Embryonic facial prominence (tissue), 1 donor: ENCODE results near the gene AP1S3.
"Not testable (repeated sequence)": the region's sequence is repeated elsewhere in the genome, so short reads cannot be mapped to it uniquely, and the experiment has no call there.

Source experiments
- DNase-seq: peaks from one replicate; pipeline ENCODE4 v3.0.0-alpha.2; 2016; ENCODE audit errors: extremely low spot score

AP1S3 gene

DNA sequence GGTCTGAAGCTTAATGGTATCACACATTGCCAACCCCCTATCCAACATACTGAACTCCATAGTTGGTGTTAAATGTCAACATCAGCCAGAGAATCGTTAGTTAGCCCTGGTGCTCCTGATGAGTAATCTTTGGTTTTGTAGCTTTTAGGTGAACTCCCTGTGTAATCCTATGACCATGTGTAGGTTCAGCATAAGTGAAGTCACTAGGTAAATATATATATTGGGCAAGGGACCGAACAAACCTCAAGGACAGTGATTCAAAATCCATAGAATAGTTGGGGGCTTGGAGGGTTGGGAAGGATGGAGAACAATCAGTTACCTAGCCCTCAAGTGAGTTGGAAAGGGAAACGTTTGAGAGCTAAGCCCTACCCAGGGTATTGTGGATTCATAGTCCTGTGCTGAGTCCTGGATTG, 16.0 kb upstream of the AP1S3 start:
- DNase-seq, result no peak

DNA sequence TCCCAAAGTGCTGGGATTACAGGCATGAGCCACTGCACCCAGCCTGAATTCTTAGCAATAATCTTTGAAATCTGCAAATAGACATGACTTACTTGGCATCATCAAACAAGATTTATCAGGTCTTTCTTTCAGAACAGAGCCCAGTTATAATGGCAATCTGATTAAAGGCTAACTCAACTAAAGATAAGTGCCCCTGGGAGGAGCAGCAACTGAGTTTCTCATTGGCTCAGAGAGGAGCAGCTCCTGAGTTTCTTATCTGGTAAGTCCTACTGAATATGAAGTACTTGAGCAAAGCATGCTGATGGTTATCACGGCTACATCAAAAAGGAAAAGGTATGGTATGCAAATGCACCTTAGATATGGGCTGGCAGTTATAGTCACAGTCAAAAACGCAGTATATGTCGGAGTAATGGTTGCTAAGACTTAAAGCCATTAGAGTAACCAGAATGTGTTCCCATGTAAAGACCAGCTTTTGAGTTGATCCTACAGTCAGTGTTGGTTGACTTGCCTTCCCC, 15.0 kb upstream of the AP1S3 start:
- no peak for DNase-seq

DNA sequence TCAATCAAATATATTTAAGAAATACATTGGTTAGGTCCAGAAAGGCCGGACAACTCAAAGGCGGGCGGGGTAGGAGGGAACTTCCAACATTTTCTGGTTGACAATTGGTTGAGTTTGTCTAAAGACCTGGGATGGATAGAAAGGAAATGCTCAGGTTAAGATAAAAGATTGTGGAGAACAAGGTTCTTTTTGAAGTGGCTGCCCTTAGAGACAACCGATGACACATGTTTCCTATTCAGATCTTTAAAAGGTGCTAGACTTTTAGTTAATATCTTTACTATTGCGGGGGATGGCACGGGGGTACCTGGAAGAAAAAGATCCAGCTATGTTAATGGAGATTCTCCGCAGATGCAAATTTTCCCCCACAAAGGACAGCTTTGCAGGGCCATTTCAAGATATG, 10.0 kb upstream of the AP1S3 start:
- DNase-seq, result no peak

DNA sequence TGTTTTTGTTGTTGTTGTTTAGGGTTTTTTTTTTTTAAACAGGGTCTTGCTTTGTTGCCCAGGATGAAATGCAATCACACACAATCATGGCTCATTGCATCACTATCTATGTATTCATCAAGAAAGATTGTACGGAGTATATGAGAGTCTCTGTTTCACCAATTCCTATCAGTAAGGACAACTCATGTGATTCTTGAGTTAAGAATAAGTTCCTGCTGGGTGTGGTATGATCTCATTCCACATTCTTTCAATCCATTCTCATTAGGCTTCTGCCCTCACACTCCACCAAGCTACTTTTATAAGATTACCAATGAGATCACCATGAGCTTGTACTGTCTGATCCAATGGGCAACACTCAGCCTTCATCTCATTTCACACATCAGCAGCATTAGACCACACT, 9.1 kb upstream of the AP1S3 start:
- DNase-seq, result no peak

DNA sequence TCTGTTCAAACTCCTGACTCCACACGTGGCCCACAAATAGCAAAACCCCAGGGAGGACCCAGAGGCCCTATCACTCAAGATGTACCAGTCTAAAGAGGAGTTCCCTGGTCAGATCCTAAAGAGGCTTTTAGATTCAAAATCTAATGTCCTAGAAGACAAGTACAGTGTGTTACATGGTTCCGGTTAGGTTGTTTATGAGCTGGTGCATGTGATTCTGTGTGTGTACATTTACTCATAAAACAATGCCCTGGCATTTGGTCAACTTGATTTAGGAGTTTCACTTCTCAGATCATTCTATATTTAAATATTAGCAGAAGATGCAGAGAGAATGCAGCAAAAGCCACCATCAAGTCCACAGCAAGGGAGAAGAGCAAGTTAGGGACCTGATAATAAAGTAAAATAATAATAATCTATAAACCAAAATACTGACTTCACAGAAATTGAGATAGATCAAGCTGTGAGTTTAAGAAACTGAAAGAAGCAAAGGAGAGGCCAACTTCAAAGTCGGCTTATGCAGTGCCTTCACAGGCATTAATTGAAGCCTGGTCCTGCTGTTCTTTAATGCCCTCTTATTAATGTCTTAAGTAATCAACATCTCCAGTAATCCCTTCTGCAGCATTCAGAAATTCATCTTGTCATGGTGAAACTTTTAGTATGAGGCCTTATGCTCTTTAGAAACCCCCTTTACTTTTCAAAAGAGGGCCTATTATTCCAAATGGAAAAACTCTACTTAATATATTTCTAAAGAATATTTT, 4.2 kb upstream of the AP1S3 start:
- no peak for DNase-seq

DNA sequence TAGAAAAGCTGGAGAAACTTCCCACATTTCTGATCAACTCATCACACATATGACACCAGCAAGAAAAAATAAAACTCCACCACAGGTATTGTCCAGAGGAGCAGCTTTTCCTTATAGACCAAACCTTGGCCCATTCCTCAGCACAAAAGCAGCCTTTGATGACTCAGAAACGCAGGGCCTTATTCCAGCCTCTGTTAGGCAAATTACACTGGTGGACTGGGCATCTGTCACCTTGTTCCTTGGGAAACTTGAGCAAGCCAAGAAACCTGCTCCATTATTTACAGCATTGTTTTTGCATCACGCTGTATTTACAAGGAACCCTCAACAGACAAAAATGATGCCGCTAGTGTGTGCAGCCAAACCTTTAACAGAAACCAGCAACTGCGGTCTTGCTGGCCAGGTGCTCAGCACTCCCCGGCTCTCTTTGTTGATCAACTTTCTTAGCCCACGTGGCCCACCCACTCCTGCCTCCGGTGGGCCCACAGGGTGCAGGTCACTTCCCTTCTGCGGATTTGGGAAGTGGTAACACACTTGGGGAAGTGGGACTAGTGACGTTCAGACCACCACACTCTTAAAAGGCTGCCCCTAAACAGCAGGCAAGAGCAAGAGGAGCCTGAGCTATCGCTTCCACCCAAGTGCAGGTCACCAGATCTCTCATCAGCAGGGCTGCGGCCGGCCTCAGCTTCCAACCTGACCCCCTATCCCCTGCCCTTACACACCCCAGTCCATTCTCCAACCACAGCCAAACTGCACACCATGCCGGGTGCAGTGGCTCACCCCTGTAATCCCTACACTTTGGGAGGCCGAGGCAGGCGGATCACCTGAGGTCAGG, 1.5 kb downstream of the AP1S3 start:
- no peak for DNase-seq

DNA sequence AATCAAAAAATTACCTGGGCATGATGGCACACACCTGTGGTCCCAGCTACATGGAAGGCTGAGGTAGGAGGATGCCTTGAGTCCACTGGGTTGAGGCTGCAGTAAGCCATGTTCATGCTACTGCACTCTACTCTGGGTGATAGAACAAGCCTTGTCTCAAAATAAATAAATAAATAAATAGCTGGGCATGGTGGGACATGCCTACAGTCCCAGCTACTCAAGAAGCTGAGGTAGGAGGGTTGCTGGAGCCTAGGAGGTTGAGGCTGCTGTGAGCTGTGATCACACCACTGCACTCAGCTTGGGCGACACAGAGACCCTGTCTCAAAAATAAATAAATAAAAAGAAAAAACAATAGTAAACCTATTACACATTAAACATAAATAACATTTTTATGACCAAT, 3.0 kb downstream of the AP1S3 start:
- no peak for DNase-seq

DNA sequence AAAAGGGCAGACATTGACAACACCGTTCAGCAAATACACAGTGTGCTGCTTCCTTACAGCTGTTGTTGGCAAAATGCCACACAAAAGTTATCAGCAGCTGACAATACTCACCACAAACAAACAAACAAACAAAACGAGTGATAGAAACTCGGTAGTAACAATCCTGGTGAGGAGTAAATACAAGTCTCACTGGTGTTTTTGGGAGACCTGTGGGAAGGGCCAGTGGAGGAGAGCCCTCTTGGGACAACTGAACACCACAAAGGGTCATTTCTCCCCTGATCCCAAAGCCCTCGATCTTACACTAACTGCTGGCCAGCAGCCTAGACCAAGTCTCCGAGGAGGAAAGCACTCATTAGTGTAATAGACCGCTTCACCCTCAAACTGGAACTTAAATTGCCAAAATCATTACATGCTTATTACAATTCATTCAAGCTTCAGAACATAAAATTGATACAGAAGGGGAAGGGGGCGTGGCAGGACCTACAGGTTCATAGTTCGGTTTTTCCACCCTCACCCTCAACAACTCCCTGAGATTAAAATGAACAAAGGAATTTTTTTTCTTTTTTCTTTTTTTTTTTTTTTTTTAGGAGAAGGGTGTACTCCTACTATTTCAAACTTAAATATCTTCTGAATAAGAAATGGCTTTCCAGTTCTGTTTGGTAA, 5.0 kb downstream of the AP1S3 start:
- DNase-seq, result no peak

DNA sequence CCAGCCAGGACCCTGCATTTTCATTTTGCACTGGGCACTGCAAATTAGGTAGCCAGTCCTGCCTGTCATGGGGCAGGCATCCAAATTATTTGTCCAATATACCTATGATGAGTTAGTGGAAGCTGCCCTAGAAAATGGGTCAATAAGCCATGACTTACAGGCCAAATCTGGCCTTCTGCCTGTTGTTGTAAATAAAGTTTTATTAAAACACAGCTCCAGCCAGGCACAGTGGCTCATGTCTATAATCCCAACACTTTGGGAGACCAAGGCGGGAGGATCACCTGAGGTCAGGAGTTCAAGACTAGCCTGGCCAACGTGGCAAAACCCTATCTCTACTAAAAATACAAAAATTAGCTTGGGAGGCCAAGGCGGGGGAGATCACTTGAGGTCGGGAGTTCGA, 8.3 kb downstream of the AP1S3 start:
- DNase-seq, result no peak

DNA sequence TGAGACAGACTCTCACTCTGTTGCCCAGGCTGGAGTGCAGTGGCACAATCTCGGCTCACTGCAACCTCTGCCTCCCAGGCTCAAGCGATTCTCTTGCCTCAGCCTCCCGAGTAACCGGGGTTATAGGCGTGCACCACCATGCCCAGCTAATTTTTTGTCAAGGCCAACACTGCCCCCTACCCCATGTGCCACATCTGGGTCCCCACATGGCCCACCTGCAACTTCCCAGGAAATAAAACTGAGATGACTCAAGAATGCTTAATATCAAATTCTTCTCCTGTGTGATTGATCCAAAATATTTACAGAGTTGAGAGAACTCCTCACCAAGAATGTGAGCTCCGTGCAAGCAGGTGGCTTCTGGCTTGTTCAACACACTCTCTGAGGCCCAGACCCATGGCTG, 9.1 kb downstream of the AP1S3 start:
- DNase-seq, result no peak

DNA sequence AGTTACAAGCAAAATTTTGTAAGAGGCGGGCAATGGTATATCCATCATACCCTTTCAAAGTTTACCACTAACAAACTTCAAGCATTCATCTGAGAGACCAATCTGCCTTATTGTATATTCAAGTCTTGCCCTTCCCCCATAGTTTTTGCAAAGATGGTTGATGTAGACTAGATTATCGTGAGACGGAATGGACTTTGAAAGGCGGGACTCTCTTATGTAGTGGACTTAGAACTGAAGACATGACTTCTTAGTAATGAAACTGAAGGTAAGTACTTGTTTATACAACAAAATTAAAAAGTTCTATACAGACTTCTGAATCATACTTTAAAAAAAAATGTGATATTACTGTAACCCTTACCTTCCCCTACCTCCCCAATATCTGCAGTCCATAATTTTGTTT, 10.4 kb downstream of the AP1S3 start:
- no peak for DNase-seq

DNA sequence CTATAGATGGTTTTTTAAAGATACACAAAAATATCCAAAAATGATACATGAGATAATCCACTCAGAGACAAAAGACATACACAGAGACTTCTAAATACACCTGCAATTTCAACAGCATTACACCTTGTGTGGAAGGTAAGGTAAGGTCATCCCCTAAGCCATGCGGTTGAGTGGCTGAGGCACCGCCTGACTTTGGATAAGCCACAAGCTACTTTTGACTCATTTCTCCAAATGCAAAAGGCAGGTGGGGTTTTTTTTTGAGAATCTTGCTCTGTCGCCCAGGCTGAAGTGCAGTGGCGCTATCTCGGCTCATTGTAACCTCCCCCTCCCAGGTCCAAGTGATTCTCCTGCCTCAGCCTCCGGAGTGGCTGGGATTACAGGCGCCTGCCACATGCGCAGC, 13.1 kb downstream of the AP1S3 start:
- no peak for DNase-seq

DNA sequence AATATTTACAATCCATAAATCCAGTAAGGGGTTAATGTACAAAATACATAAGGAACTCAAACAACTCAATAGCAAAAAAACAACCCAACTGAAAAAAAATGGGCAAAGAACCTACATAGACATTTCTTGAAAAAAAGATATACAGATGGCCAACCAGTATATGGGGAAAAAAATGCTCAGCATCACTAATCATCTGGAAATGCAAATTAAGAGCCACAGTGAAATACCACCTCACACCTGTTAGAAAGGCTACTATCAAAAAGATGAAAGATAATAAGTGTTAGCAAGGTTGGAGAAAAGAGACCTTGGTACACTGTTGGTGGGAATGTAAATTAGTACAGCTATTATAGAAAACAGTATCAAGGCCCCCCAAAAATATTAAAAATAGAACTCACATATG, 14.6 kb downstream of the AP1S3 start:
- no peak for DNase-seq

DNA sequence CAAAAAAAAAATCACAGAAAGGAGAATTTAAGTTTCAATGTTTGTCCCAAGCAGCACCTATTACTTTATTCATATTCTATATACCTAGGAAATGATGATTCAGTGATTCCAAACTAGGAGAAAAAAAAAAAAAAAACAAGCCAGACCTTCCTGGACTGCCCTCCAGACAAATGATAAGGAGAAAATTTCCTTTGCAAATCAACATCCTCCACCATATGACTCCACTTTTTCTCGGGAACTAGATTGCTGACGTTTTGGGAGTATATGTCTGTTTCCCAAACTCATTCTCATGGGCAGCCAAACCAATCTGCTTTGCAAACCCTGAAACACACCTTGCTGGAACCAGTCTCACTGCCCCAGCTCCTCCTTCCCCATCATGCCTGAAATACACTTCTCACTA, 16.8 kb downstream of the AP1S3 start:
- DNase-seq, result no peak

DNA sequence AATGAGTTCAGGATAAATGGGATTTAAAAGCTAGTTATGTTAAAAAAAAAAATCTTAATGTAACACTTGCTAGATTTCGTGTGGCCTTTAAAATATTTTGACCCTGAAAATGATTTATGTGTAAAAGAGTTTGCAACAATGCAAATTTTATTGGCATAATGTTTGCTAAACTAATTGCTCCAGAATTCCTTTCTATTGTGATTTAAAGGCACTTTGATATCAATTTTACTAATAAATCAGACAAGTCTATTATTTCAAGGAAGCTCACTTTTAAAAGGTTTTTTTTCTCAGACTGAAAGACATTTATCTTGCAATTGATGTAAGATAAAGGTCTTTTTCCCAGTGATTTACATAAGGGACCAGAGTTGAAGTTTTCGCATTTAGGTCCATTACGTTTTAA, 17.5 kb downstream of the AP1S3 start:
- DNase-seq, result no peak

DNA sequence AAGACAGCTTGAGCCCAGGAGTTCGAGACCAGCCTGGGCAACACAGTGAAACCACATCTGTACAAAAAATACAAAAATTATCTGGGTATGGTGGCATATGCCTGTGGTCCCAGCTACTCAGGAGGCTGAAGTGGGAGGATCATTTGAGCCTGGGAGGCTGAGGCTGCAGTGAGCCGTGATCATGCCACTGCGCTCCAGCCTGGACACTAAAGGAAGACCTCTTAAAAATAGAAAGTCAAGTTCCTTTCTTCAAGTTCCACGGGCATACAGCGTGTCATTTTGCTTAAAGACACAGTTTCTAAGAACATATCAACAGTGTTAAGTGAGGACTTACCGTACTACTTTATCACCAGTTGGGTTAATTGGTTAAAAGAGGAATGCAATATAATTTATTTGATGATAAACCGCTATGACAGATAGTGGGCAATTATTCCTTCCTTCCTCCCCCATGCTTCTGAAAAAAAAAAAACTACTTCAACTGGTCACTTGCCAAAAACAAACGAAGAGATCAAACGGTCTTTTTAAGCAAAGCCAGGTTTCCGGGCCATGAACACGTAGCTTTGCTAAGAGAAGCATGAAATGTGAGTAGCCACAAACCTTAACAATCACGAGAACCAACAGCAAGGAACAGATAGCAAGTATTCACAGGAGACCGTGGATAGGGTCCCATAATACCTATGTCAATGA, 21.4 kb downstream of the AP1S3 start:
- DNase-seq, result no peak

DNA sequence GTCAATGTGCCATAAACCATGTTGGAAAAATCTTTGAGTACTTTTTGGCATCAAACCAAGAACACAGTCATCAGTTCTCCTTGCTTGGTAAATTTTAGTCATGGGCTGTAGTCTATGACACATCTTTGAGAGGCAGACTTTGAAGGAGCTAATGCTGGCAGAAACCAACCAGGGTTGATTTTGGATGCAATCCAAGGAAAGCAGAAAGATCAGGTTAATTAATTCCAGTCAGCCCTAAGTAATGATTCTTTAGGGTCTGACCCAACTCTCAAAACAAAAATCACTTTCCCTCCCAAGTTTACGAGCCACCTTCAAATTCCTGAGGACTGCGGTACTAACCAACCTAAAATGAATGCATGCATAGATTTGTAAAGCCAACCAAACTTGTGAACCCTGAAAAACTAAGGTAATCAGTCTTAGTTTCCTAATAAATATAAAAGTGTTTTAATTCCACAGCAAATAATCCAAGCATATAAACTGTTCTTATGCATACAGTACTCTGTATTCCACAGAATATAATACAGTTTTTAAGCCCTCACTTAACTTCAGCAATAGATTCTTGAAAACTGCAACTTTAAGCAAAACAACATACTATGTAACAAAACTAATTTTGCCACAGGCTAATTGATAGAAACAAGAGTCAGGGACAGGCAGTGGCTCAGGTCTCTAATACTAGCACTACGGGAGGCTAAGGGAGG, 22.0 kb downstream of the AP1S3 start:
- DNase-seq, result peak; percentile 66

DNA sequence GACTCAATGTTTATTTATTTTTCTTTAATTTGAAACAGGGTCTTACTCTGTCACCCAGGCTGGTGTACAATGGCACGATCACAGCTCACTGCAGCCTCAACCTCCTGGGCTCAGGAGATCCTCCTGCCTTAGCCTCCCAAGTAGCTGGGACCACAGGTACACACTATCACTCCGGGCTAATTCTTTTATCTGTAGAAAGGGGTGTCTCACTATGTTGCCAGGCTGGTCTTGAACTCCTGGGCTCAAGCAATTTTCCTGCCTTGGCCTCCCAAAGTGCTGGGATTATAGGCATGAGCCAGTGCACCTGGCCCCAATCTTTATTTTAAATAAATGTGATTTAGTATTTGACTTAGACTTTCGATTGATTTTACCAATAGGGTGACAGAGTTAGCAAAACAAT, 22.6 kb downstream of the AP1S3 start:
- not testable (repeated sequence) for DNase-seq

DNA sequence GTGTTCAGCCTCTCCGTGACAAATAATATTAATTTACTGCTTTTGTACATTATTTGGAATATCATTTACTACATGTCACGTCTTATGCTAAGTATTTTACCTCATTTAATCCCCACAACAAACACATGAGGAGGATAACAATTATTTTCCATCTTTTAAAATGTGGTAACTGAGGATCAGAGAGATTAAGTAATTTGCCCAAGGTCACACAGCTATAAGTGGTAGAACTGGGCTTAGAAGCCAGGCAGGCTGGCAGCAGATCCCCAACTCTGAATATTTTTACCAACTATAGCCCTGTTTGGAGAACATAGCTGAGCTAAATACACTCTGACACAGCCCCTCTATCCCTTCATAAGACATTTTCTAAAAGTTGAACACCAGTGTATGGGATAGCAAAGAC, 24.1 kb downstream of the AP1S3 start:
- DNase-seq, result no peak

DNA sequence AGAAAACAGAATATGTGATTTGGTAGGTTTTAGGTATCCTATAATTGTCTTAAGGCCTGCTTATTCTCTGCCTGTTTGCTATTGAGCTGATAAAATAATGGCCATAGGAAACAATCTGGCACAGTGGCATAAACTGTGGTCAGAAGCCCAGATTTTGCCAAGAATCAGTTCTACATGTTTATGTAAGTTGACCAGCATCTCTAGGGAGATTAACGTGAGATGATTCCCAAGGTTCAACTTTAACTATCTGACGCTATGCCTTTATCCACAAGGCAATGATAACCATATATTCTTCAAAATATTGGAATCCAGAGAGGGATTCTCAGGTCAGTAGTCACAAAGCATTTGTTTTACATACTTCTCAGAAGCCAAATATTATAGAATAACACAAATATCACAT, 25.6 kb downstream of the AP1S3 start:
- no peak for DNase-seq

DNA sequence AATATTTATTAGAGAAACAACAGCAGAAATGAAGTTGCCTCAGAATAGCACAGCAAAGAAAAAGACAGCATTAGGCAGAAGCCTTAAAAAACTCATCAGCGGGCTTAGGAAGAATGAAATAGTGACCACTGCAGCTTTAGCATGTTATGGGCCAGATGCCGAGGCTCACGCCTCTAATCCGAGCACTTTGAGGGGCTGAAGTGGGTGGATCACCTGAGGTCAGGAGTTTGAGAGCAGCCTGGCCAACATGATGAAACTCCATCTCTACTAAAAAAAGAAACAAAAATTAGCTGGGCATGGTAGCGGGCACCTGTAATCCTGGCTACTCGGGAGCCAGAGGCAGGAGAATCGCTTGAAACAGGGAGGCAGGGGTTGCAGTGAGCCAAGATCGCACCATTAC, 32.4 kb downstream of the AP1S3 start:
- no peak for DNase-seq
